HG02981 (cell line): ENCODE results near the gene SLC15A3.

Experiments used
- ATAC-seq: cut with Tn5 transposase; IDR thresholded peaks from one replicate; pipeline ENCODE4 v1.9.1; 2021; ENCODE audit warnings: mild to moderate bottlenecking, moderate library complexity; ENCODE audit not compliant: unreplicated experiment

SLC15A3 gene

DNA sequence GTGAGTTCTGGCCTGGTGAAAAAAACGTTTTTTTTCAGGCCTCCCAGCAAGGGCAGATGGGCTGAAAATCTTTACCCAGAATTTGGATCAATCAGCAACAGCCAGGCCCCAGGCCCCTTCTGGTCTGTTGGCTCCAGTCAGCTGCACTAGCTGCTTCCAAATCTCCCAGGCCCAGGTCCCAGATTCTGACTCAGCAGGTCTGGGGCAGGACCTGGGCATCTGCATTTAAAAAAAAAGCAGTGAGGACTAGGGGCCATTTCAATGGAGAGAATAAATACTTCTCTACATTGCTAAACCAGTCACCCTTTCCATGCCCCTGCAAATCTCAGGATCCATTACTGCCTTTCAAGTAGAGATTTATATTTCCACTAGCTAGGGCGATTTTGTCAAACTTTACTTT is 4.3 kb downstream of the SLC15A3 start:
- ATAC-seq, result no peak

DNA sequence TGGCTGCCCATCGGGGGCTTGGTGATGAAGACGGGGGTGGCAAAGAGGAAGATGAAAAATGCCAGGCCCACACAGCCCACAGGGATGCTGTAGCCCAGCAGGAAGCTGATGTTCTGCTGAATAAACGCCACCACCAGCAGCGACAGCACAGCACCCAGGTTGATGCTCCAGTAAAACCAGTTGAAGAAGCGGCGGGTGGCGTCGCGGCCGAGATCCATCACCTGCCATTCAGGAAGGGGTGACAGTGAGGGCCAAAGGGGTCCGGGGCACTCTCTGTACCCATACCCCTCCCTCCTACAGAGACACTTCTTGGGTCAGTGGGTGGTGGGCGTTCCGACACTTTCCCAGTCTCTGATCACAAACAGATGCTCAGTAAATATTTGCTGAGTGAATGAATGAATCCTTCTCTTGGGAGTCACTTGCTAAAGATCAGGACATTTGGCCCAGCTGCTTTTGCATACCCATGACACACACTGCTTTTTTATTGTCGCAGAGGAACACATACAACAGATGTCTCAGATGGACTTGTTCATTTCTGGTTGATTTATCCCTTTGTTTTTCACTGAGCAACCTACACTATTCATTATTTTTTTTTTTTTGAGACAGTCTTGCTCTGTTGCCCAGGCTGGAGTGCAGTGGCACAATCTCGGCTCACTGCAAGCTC is 5.2 kb downstream of the SLC15A3 start:
- ATAC-seq, result no peak

DNA sequence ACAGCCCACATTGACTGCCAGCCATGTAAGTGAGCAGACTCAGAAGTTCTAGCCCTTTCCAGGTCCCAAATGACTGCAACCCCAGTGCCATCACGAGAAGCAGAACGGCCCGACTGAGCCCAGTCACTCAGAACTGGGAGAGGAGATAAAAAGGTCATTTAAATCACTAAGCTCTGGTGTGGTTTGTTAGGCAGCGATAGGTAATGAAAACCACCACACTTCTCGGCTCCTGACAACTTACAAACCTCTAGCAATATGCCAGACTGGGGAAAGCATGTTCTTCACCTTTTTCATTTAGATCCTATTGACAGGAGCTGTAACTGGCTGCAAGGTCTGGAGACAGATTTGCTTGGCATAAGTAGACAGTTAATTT is 6.7 kb downstream of the SLC15A3 start:
- no peak for ATAC-seq

DNA sequence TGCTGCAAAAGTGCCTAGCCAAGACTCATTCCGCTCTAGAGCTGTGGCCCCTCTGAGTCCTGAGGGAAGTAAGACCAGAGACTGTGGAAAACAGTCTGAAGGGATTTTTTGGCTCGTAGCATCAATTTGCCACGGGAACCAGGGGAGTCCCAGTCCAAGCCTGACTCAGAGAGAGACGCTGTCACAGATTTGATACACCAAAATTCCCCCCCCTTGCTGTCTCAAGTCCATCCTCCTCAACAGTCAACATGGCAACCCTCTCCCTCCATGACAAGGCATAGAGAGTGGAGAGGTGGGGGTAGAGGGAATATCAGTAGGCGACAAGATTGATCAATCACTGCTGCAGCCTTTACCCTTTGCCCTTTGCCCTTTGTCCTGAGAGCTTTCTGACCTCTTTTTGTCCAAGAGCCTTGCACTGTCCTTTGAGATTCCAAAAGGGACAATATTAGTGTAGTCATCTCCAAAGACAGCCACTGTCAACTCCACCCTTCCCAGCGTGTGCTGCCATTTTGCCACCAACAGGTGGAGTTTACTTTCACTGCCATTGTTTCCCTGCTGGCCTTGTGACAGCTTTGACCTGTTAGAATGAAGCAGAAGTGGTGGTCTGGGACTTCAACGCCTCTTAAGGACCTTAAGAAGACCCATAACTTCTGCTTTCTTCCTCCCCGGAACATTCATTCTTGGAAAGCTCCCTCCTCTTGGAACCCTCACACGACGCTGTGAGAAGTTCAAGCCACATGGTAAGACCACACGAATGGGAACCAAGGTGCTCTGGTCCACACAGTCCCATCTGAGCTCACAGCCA is 7.3 kb downstream of the SLC15A3 start:
- ATAC-seq, result no peak

DNA sequence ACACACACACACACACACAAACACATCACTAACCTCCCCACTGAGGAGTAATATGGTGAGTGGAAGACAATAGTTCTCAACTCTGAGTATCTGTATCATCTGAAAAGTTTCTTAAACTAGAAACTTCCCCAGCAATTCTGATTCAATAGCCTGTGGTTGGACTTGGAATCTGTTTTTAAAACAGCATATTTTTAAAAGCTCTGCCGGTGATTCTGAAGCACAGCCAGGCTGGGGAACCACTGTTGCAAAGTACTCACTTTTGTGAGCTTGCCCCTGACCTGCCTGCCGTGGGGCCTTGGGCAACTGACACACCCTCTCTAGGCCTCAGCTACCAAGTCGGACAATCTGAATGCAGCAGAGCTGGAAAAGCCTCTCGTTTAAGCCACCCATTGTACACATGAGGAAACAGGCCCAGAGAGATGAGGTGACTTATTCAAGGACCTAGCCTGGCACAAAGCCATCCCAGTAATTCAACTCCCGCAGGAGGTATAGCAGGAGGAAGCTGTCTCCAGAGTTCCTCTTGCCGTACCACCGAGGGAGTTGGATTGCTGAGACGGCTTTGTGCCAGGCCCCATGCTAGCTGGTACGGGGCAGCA is 8.9 kb downstream of the SLC15A3 start:
- no peak for ATAC-seq

DNA sequence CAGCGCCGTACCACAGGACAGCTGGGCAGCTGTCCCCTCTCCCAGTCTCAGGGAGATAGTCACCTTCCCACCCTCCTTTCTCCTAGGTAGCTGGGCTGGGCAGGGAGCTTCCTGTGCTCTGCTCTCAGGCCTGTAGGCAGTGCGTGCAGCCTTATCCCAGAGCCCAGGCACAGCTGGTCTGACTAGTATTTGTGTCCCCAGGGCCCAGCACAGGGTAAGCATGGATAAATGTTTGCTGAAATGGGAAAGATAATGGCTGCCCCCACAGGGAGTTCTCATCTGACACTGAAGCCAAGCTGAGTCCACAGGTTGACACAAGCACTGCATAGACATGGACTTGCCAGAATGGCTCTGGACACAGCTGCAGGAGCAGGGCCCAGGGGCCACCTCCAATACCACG is 9.8 kb downstream of the SLC15A3 start:
- ATAC-seq, result no peak

DNA sequence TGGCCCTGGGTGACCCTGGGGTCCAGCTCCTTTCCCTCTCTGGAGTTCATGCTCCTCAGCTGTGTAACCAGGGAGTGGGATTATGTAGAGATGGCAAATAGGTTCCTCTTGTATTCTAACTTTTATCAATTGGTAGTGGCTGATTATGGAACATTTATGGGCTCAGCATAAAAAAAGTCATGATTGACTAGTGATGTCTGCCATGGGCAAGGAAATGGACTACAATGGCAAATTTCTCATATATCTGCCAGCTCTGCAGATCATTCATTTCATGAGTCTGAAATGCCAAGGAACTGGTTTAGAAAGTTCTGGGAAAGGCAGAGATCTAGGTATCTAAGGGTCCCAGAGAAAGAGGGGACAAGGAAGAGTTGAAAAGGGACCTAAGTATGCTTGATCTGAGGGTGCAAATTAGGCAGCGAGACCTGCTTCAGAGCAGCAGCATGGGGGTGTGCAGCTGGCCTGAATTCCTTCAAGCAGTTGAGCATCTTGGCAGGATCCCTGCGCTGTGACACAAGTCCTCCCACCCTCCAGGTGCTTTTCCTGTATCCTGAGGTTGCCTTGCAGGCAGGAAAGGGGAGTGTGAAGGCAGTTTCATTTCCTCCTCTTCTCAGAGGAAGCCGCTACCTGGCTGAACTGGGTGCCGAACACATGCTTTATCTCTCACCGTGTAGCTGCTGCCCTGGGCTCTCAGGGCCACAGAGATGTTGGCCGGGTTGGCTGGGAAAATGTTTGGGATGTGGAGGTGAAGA is 10.4 kb downstream of the SLC15A3 start:
- no peak for ATAC-seq

DNA sequence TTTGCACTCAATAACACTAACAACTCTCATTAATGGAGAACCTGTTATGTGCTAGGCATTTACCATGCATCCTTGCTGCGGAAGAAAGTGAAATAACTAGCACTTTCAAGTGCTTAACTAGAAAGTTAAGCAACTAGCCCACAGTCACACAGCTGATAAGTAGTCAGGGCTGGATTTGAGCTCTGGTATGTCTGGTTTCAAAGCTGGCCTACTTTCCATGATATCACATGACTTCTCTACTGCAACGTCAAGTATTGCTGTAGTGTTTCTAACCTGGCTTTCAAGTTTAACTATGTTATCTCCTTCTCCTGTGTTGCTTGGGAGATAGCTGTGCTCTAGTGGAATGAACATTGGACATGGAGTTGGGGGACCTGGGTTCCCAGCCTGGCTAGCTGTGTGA is 12.1 kb downstream of the SLC15A3 start:
- no peak for ATAC-seq

DNA sequence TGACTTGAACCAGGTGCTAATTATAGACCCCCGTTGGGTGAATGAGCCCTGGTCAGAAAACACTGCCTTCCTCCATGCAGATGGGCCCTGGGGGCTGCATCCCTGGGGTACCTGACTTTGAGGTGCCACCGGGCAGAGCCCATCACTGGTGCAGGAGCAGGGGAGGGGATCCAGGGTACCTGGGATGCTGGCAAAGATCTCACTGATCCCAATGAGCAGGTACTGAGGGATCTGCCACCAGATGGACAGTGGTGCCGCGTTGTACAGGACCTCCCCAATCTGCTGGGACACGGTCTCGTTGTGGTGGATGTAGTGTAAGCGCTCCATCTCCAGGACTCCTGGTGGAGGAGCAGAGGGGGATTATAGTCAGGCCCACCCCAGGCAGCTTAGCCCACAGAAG is 12.7 kb downstream of the SLC15A3 start:
- no peak for ATAC-seq

DNA sequence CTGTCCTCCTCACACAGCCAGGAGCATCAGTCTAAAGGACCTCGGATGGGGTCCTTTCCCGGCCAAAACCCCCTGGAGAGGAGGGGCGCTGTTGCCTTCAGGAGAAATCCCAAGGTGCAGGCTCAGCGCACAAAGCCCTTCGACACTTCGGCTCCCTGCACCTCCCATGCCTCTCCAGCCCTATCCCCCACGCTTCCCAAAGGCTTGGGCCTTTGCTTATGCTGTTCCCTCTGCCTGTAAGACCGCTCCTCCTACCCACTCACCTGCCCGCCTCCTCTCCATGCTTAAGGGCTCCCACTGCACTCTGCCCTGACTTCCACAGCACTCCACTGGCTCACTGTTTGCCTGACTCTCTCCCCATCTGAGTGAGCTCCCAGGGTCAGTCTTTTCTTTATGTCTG is 13.5 kb downstream of the SLC15A3 start:
- no peak for ATAC-seq

DNA sequence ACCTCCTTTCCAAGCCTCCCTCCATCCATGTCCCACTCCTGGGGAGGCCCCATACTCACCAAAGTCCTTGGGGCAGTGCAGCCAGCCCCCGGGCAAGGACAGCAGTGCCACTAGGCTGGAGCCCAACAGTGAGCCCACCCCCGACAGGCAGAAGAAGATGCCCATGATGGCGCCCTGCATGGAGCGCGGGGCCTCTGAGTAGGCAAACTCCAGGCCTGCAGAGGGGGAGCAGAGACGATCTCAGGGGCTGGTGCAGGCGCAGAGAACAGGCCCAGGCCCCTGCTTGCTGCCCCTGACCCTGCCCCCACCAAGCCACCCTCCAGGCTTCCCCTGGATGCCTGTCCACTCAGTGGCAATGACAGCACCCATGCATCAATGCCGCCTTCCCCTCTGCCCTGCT is 14.2 kb downstream of the SLC15A3 start:
- ATAC-seq, result no peak

DNA sequence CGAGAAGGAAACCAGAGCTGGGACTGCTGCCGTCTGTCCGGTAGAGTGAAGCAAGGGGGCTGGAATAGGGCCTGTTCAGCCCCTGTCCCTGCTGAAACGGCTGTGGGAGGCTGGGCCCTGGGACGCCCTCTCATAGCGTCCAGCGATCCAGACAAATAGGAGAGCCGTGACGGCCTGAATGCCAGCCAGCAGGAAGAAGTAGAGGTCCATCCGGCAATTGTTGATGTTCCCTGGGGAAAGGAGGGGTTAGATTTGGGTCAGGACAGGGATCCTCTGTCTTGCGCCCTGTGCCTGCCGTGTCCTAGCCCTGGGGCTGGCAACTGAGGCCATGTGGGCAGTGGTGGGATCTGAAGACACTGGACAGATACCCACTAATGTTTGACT is 14.8 kb downstream of the SLC15A3 start:
- ATAC-seq, result no peak

DNA sequence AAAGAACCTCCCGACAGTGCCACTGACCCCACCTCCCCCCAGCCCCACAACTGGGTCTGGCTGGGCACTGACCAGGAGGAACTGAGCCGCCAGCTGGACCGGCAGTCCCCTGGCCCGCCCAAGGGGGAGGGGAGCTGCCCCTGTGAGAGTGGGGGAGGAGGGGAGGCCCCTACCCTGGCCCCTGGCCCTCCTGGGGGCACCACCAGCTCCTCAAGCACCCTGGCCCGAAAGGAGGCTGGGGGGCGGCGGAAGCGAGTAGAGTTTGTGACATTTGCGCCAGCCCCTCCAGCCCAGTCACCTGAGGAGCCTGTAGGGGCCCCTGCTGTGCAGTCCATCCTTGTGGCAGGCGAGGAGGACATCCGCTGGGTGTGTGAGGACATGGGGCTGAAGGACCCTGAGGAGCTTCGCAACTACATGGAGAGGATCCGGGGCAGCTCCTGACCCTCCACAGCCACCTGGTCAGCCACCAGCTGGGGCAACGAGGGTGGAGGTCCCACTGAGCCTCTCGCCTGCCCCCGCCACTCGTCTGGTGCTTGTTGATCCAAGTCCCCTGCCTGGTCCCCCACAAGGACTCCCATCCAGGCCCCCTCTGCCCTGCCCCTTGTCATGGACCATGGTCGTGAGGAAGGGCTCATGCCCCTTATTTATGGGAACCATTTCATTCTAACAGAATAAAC is 15.4 kb downstream of the SLC15A3 start:
- no peak for ATAC-seq

DNA sequence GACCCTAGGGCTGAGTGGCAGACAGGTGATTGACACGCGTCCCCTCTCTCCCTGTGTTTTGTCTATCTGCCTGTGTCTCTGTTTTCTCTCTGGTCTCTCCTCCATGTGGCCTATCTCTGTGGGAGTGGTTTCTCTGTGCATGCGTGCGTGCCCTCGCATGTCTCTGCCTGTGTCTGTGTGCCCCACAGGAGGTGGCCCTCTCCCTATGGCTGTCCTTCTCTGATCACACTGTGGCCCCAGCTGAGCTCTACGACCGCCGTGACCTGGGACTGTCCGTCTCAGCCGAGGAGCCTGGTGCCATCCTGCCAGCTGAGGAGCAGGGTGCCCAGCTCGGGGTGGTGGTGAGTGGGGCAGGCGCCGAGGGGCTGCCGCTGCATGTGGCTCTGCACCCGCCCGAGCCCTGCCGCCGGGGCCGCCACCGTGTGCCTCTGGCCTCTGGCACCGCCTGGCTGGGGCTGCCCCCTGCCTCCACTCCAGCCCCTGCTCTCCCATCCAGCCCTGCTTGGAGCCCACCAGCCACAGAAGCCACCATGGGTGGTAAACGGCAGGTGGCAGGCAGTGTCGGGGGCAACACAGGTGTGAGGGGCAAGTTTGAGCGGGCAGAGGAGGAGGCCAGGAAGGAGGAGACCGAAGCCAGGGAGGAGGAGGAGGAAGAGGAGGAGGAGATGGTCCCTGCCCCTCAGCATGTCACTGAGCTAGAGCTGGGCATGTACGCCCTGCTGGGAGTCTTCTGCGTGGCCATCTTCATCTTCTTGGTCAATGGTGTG is 16.1 kb downstream of the SLC15A3 start:
- ATAC-seq, result no peak

DNA sequence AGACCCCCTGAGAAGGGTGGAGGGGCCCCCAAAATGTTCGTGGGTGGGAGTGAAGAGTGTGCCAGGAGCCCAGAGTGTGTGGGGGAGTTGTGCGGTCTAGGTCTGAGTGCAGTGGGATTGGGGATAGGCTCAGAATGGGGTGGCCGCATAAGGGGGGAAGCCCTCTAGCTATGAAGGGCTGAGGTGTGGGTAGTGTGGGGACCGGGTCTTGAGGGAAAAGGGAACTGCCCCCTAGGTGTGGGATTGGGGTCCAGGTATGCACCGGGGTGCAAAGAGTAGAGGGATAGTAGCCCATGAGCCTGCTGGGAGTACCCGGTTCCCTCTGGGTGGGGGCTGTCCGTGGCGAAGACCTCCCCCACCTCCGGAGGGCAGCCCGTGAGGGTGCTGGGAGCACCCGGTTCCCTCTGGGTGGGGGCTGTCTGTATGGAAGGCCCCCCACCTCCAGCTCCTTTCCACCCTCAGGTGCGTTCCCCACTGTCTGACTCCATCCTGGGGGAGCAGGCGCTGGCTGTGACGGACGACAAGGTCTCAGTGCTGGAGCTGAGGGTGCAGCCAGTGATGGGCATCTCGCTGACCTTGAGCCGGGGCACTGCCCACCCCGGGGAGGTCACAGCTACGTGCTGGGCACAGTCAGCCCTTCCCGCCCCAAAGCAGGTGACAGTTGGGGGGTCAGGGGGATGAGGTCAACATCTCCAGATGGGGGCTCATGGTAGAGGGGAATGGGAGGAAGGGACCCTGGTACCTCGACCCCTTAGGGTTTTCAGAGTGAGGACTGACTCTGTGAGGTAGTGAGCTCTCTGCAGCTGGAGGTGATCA is 17.0 kb downstream of the SLC15A3 start:
- no peak for ATAC-seq

DNA sequence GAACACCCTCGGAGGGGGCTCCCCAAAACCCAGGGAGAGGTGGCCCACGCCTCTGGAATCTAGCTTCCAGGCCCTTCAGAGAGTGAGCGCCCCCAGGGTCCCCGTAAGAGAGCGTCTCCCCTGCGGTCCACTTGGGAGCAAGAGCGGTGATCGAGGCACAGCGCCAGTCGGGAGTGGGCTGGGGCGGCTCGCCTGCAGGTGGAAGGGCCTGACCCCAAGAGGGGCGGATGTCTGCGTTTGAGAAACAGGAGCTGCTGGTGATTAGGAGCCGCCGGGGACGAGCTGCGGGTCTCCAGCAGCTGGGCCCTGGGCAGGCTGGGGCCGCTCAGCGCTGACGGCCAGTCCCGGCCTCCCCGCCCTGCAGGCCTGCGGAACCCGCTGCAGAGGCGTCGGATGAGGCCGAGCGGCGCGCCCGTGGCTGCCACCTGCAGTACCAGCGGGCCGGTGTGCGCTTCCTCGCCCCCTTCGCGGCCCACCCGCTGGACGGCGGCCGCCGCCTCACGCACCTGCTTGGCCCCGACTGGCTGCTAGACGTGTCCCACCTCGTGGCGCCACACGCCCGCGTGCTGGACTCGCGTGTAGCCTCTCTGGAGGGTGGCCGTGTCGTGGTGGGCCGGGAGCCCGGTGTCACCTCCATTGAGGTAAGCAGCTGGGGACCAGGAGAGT is 17.7 kb downstream of the SLC15A3 start:
- ATAC-seq, result no peak

DNA sequence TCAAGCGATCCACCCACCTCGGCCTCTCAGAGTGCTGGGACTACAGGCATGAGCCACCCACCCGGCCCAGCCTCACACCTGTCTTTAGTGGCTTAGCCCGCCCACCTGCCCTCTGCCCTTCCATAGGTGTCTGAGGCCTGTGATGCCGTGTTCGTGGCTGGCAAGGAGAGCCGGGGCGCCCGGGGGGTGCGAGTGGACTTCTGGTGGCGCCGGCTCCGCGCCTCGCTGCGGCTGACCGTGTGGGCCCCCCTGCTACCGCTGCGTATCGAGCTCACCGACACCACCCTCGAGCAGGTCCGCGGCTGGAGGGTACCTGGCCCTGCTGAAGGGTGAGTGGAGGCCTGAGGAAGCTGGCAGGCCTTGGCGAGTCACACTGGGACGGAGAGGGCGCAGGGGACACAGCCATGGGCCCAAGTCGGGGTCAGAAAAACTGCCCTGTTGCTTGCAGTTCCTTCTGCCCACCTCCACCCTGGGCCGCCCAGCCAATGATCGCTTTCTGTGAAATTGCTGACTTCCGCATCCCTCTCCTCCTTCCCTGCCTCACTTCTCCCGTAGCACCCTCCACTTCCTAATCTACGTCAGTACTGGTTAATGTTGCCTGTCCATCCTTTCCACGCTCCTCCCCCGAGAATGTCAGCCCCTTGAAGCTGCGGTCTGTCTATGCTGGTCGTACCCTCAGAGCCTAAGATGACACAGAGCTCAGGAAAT is 18.4 kb downstream of the SLC15A3 start:
- no peak for ATAC-seq

DNA sequence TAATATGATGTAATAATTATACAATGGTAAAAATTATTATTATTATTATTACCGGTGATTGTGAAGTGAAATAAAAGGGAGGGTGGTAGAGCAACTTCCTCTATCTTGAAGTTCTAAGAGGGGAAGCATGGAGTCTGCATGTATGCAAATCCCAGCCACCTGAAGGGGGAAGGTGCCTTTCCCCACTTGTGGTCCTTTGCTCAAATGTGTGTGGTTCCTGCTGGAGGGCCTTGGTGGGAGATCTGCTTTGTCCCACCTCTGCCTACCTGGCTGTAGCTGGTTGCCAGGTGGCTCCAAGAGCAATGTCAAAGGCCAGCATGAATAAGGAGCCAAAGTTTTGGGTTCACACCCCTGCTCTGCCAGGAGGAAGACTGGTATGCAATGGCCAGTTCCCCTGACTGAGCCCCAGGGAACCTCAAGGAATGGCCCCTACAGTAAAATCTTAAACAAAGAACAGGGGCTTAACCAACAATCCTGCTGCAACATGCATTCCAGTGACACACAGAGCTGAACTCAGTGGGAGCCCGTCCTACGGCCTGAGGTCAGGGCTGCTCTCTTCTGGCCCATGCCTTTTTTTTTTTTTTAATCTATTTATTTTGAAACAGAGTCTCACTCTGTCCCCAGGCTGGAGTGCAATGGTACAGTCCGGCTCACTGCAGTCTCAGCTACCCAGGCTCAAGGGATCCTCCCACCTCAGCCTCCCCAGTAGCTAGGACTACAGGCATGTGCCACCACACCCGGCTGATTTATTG is 19.2 kb downstream of the SLC15A3 start:
- ATAC-seq, result no peak
